ENCODE measurements around the gene MECP2.

- no peak for TF ChIP-seq CTCF (IDR thresholded peaks at IDR 0.05)
- TF ChIP-seq POLR2A (IDR thresholded peaks at IDR 0.05), result no peak
Observed at GRCh38 chrX:154082396-154083125, 15.0 kb downstream of the MECP2 start.
